ENCODE results near the gene GP1BB.
"Not testable (repeated sequence)": the region's sequence is repeated elsewhere in the genome, so short reads cannot be mapped to it uniquely, and the experiment has no call there.

GP1BB gene

DNA sequence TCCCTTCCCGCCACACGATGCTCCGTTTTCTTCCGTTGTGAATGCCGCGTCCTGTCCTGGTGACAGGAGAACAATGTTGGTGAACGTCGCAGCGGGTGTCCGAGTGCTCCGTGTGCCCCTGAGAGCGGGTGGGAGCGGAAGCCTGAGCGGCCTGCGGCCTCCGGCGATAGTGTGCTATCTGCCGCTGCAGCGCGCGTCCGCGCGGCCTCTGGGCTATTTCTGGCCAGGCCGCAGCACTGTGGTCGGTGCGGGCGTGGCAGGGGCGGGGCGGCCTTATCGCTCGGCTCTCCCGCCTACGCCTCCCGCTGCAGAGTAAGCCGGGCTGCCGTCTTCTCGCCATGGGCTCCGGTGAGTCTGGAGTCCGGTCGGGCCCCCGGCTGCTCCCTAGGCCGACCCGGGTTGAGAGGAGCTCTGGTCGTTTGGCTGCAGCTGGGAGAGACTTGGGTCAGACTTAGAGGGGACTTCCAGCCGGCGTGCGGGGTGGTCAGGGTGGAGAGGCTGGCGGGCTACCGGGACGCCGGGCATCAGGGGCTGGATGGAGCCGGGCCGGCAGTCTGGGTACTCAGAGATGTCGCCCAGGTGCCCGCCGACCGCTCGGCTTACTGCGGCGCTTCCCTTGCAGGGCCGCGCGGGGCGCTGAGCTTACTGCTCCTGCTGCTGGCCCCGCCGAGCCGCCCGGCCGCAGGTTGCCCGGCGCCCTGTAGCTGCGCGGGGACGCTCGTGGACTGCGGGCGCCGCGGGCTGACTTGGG, at the start of gene GP1BB:
Gene GP1BB, plus strand, starts transcription at position 308 of the 751 bp plus-strand sequence. Its CDS starts 31 bp downstream, at position 339.
- DNase-seq (ENCODE audit: low spot score): no peak

- no peak for DNase-seq (ENCODE audit: low spot score)
Observed at GRCh38 chr22:19673660-19674059, 49.7 kb upstream of the GP1BB start.

- no peak for DNase-seq (ENCODE audit: low spot score)
Observed at GRCh38 chr22:19674129-19674928, 49.0 kb upstream of the GP1BB start.

GRCh38 chr22:19674929-19675253, 48.4 kb upstream of the GP1BB start:
- no peak for DNase-seq (ENCODE audit: low spot score)

GRCh38 chr22:19675428-19675827, 47.9 kb upstream of the GP1BB start:
- DNase-seq (ENCODE audit: low spot score): no peak

DNA sequence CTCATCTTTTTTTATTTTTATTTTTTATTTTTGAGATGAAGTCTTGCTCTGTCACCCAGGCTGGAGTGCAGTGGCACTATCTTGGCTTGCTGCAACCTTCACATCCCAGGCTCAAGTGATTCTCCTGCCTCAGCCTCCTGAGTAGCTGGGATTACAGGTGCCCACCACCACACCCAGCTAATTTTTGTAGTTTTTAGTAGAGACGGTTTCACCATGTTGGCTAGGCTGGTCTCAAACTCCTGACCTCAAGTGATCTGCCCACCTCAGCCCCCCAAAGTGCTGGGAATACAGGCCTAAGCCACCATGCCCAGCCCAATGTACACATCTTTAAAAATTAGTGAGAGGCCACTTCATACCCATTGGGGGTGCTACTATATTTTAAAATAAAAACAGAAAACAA, 46.9 kb upstream of the GP1BB start:
- not testable (repeated sequence) for DNase-seq (ENCODE audit: low spot score)

GRCh38 chr22:19678949-19679521, 44.3 kb upstream of the GP1BB start:
- no peak for DNase-seq (ENCODE audit: low spot score)

GRCh38 chr22:19679522-19680101, 43.7 kb upstream of the GP1BB start:
- DNase-seq (ENCODE audit: low spot score): no peak

- no peak for DNase-seq (ENCODE audit: low spot score)
Observed at GRCh38 chr22:19680287-19680881, 43.0 kb upstream of the GP1BB start.

DNA sequence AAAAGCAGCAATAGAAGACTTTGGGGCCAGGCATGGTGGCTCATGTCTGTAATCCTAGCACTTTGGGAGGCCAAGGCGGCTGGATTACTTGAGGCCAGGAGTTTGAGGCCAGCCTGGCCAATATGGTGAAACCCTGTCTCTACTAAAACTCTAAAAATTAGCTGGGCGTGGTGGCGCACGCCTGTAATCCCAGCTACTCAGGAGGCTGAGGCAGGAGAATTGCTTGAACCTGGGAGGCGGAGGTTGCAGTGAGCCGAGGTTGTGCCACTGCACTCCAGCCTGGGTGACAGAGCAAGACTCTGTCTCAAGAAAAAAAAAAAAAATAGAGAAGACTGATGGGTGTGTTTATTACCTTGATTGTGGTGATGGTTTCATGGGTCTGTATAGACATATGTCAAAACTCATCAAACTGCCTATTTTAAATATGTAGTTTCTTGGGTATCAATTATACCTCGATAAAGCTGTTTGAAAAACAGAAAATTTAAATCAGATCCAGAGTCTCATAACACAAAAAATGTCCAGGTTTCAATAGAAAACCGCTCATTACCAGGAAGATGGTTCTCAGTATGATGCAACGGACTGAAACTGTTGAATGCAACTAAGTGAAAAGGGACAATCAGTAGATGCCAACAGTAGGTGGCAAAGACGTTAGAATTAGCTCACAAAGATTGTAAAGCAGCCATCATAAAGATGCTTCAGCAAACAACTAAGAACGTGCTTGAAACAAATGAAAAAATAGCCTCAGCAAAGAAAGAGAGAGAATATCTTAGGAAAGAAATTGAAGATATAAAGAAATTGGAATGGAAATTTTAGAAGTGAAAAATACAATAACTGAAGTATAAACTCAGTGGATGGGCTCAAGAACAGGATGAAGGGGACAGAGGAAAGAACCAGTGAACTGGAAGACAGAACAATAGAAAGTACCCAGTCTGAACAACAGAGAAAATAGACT, 42.2 kb upstream of the GP1BB start:
- DNase-seq (ENCODE audit: low spot score): no peak

- DNase-seq (ENCODE audit: low spot score): no peak
Observed at GRCh38 chr22:19681863-19682245, 41.5 kb upstream of the GP1BB start.

GRCh38 chr22:19686946-19687345, 36.4 kb upstream of the GP1BB start:
- DNase-seq (ENCODE audit: low spot score): no peak

GRCh38 chr22:19687561-19688300, 35.6 kb upstream of the GP1BB start:
- no peak for DNase-seq (ENCODE audit: low spot score)

DNA sequence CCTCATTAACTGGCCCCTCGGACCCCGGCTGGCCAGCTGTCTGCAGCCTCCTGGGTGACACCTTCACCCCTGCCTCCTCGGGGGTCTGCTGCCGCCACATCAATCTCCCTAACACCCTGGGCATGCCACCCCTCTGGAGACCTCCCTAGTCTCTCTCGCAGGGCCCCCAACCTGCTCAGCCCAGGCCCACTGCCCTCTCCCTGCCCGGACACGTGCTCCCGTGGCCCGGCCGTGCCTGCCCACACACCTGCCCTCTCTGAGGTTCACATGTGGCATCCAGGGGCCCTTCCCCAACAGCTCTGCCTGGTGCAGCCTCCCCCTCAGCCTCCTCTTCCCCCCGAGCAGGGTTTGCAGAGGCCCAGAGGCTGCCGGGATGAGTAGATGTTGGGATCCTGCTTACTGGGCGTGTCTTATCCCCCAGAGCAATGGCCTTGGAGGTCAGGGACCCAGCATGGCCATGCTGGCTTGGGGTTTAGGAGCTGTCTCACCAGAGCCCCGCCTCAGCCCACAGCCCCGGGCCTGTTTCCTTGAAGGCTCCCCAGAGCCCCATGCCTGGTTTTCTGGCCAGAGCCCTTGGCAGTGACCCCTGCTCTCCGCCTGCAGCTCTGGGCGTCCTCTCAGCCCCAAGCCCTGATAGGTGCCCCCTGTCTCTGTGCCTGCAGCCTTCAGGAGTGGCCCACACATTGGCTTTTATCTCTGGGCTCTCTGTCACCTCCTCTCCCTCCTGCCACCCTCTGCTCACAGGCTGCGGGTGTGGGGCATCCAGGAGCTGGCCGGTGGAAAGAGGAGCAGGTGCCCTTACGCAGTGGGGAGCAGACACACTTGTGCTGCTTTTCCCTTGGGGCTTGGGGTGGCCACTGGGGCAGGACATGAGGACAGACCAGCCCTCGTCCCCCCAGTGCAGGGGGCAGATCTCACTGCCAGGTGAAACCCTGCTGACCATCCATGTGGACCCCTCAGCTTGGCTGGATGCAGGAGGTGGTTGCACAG, 34.7 kb upstream of the GP1BB start:
- no peak for DNase-seq (ENCODE audit: low spot score)

- DNase-seq (ENCODE audit: low spot score): no peak
Observed at GRCh38 chr22:19689408-19689807, 33.9 kb upstream of the GP1BB start.

DNA sequence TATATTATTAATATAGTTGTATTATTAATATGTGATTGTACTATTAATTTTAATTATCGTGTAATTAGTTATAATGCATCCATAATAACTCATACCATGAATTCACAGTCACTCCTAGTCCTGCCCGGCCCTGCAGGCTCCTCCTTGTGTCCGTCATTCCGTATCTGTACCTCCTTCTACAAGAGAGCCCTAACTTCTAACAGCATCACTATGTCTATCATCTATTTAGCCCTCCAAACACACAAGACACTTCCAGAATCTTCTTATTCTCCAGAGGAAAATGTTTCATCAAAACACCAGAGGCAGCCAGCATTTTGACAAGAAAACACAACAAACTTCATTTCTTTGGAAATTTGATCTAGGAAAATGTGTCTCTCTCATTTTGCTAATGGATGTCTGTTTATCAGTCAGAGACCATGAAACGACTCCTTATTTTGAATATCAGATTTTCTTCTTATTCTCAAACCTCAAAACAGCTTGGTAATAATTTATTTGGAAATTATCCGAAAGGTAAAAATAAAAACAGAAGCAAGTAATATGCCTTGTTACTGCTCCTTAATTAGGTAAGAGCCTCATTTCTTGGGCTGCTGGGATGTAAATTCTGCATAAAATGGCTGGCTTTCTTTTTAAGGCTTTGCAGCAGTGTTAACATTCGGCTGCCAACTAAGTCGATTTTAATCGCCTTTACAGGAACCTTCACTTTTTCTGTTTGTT, 32.2 kb upstream of the GP1BB start:
- no peak for DNase-seq (ENCODE audit: low spot score)

- no peak for DNase-seq (ENCODE audit: low spot score)
Observed at GRCh38 chr22:19691721-19692341, 31.5 kb upstream of the GP1BB start.

DNA sequence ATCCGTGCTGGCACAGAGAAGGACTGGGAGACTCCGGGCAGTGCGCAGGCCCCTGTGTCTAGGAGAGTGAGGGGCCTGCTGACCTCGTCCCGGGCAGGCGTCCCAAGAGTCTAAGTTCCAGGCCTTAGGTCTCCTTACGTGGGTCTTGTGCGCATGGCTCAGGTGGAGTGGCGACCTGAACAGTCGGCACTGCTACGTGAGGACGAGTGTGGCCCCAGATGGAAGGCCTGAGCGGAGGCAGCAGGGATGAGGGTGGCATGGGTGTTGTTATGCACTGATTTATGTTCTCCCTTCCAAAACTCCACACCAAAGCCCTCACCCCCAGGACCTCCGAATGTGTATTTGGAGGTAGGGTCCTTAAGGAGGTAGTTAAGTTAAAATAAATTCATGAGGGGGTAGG, 29.8 kb upstream of the GP1BB start:
- no peak for DNase-seq (ENCODE audit: low spot score)
